SK-N-SH (cell line): ENCODE results near the gene PRKCA. TPM values are rescaled to one million over a fixed set of nuclear protein-coding genes. Genes with fewer than 3 reads are reported as not detected.

Source experiments
- CTCF ChIA-PET: fragments of 300-600, 350-600 bp; formaldehyde crosslinking; extraction: SDS; loops from one replicate; lab custom pipeline; 2021; lab: Yijun Ruan, JAX
- POLR2A ChIA-PET: fragments of 350-600 bp; sonication (Branson Sonifier 250); formaldehyde crosslinking; extraction: SDS; loops from one replicate; lab custom pipeline; 2020; ENCODE audit warnings: antibody characterized with exemption, inconsistent platforms; lab: Yijun Ruan, JAX
- DNase-seq: peaks from one replicate; pipeline ENCODE4 v3.0.0; 2012
- H2AFZ ChIP-seq: fragments of 200-600 bp; sonication (generic); 2 replicates; pipeline ENCODE4 v1.8.1; 2016; ENCODE audit warnings: antibody characterized with exemption, mild to moderate bottlenecking, low read depth
- H3F3A ChIP-seq: fragments of 200-600 bp; sonication (generic); replicated peaks from 2 replicates; pipeline ENCODE3; 2016; ENCODE audit warnings: antibody characterized with exemption, mild to moderate bottlenecking; ENCODE audit not compliant: insufficient read depth
- H3K27ac ChIP-seq, 2 experiments: fragments of 200-500 bp in 1 of 2; fragments of 200-600 bp in 1 of 2; sonication (Bioruptor generic) in 1 of 2; sonication (generic), shearing (Covaris generic) in 1 of 2; 2 replicates each; pipeline versions ENCODE4 v1.5.1 to v1.6.1; 2014 to 2016; ENCODE audit warnings: low read depth in 2 of 2, inconsistent platforms in 1 of 2, low read length in 1 of 2, mild to moderate bottlenecking in 1 of 2, mixed read lengths in 1 of 2
- H3K27me3 ChIP-seq: fragments of 200-600 bp; sonication (generic), shearing (Covaris generic); 2 replicates; pipeline ENCODE4 v1.6.1; 2016; ENCODE audit warnings: mixed run types; ENCODE audit not compliant: insufficient read depth
- H3K36me3 ChIP-seq, 2 experiments: fragments of 200-500 bp in 1 of 2; fragments of 200-600 bp in 1 of 2; sonication (Bioruptor generic) in 1 of 2; sonication (generic) in 1 of 2; replicated peaks in 1 of 2; 2 replicates each; pipeline versions ENCODE3 to v1.5.1; 2014 to 2016; ENCODE audit warnings: low read length in 1 of 2, mild to moderate bottlenecking in 1 of 2; ENCODE audit not compliant: insufficient read depth in 2 of 2, control insufficient read depth in 1 of 2
- H3K4me1 ChIP-seq, 2 experiments: fragments of 200-500 bp in 1 of 2; fragments of 200-600 bp in 1 of 2; sonication (Bioruptor generic) in 1 of 2; sonication (generic), shearing (Covaris generic) in 1 of 2; 2 replicates each; pipeline versions ENCODE4 v1.5.1 to v1.6.1; 2014 to 2016; ENCODE audit warnings: low read depth in 1 of 2, low read length in 1 of 2, mixed run types in 1 of 2; ENCODE audit not compliant: insufficient read depth in 2 of 2, control insufficient read depth in 1 of 2
- H3K4me2 ChIP-seq: fragments of 200-600 bp; sonication (generic), shearing (Covaris generic); 2 replicates; pipeline ENCODE4 v1.6.1; 2017; ENCODE audit warnings: mixed run types
- H3K4me3 ChIP-seq, 2 experiments: fragments of 200-500 bp in 1 of 2; fragments of 200-600 bp in 1 of 2; sonication (Bioruptor generic) in 1 of 2; sonication (generic), shearing (Covaris generic) in 1 of 2; 2 replicates each; pipeline versions ENCODE4 v1.5.1 to v1.8.1; 2014 to 2016; ENCODE audit warnings: low read depth in 2 of 2, inconsistent platforms in 1 of 2, low read length in 1 of 2, mild to moderate bottlenecking in 1 of 2, mixed read lengths in 1 of 2, moderate library complexity in 1 of 2
- H3K79me2 ChIP-seq: fragments of 200-600 bp; sonication (generic); 2 replicates; pipeline ENCODE4 v1.8.1; 2017; ENCODE audit warnings: mild to moderate bottlenecking; ENCODE audit not compliant: insufficient read depth
- H3K9ac ChIP-seq: fragments of 200-600 bp; sonication (generic); 2 replicates; pipeline ENCODE4 v1.6.1; 2017; ENCODE audit warnings: mixed run types
- H3K9me2 ChIP-seq: fragments of 200-600 bp; sonication (generic); 2 replicates; pipeline ENCODE4 v1.6.1; 2017; ENCODE audit warnings: mixed run types
- H3K9me3 ChIP-seq: fragments of 200-600 bp; sonication (generic); 2 replicates; pipeline ENCODE4 v1.6.1; 2017; ENCODE audit warnings: mixed run types, mild to moderate bottlenecking, moderate library complexity
- H4K20me1 ChIP-seq: fragments of 200-600 bp; sonication (generic); 2 replicates; pipeline ENCODE4 v1.6.1; 2017; ENCODE audit warnings: mild to moderate bottlenecking, mixed run types; ENCODE audit not compliant: insufficient read depth
- CTCF ChIP-seq: fragments of 200-600 bp; sonication (generic); IDR thresholded peaks from 2 replicates; pipeline ENCODE4 v1.6.1; 2017; ENCODE audit warnings: antibody characterized with exemption, mild to moderate bottlenecking, moderate library complexity
- EP300 ChIP-seq, 2 experiments: IDR thresholded peaks; 2 replicates each; pipeline versions ENCODE4 v1.4.0 to v1.6.1; 2012; ENCODE audit warnings: borderline replicate concordance in 1 of 2, low read depth in 1 of 2, low read length in 1 of 2
- EZH2phosphoT487 ChIP-seq: fragments of 200-600 bp; sonication (generic); IDR thresholded peaks from 2 replicates; pipeline ENCODE4 v1.6.1; 2017; ENCODE audit warnings: low read depth, mixed run types, mild to moderate bottlenecking, antibody characterized with exemption, moderate library complexity, borderline replicate concordance
- FOXJ3 ChIP-seq: sonication (generic); formaldehyde crosslinking; IDR thresholded peaks from 2 replicates; pipeline ENCODE4 v1.5.1; 2020; ENCODE audit warnings: mild to moderate bottlenecking, missing genetic modification reagents
- GABPA ChIP-seq: IDR thresholded peaks from 2 replicates; pipeline ENCODE4 v1.4.0; 2012; ENCODE audit warnings: low read depth, mild to moderate bottlenecking
- GATA2 ChIP-seq: sonication (generic); formaldehyde crosslinking; IDR thresholded peaks from 2 replicates; pipeline ENCODE4 v1.5.0; 2020; ENCODE audit warnings: mild to moderate bottlenecking, missing genetic modification reagents
- MXI1 ChIP-seq: IDR thresholded peaks from 2 replicates; pipeline ENCODE4 v1.6.1; 2012; ENCODE audit warnings: mild to moderate bottlenecking, low read depth, low read length, improper control_type of control experiment
- NFIC ChIP-seq: IDR thresholded peaks from 2 replicates; pipeline ENCODE4 v1.4.0; 2012; ENCODE audit warnings: borderline replicate concordance
- PBX3 ChIP-seq: IDR thresholded peaks from 2 replicates; pipeline ENCODE4; 2012
- RAD21 ChIP-seq: IDR thresholded peaks from 2 replicates; pipeline ENCODE4 v1.6.1; 2012; ENCODE audit warnings: mild to moderate bottlenecking, low read length
- REST ChIP-seq: IDR thresholded peaks from 2 replicates; pipeline ENCODE4 v1.6.1; 2012; ENCODE audit warnings: mild to moderate bottlenecking, low read depth, low read length, moderate library complexity
- RXRA ChIP-seq: IDR thresholded peaks from 2 replicates; pipeline ENCODE4 v1.4.0; 2012; ENCODE audit warnings: low read depth, mild to moderate bottlenecking, borderline replicate concordance
- SMC3 ChIP-seq: IDR thresholded peaks from 2 replicates; pipeline ENCODE4 v1.6.1; 2012; ENCODE audit warnings: low read depth, low read length, improper control_type of control experiment
- TAF1 ChIP-seq: IDR thresholded peaks from 2 replicates; pipeline ENCODE4 v1.6.1; 2012; ENCODE audit warnings: low read depth, mild to moderate bottlenecking, low read length, moderate library complexity, borderline replicate concordance
- ZBTB33 ChIP-seq: IDR thresholded peaks from 2 replicates; pipeline ENCODE4 v1.4.0; 2012; ENCODE audit warnings: low read depth, borderline replicate concordance
- WGBS: methylation state at CpG from one replicate; pipeline ENCODE4 v1.1.6; 2017; ENCODE audit warnings: low lambda C conversion rate; 5-methylcytosine and 5-hydroxymethylcytosine counted together
- polyA plus RNA-seq, 3 experiments: library from polyadenylated mRNA; depleted of rRNA; stranded (reverse); fragments of >200 nt; gene quantifications; 2 replicates each; pipeline ENCODE4 v1.2.3, GENCODE V29; 2012

The PRKCA gene
- polyA plus RNA-seq, 1 of the 3 experiments (the other 2 are of a cell fraction): 108 TPM

DNA sequence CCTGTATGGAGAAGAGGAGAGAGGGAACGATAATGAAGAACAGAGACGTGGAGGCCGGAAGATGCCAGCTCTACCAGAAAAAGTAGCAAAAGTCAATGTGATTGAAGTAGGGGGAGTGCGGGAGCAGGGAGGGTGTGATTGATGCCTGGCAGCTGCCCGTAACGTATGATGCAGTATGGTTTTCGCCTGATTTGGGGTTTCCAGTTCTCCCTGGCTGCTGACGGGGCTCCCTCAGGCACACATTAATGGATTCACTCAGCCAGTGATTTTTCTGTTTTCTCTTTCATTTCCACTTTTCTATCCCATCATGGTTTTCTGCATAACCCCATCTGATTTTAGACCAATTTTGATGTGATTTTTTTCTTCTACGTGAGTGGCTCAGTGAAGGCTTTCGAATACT is 62.1 kb downstream of the PRKCA start (continued):
- TF ChIP-seq PBX3 (no peak), RXRA (no peak)

- H4K20me1 ChIP-seq: peaks cover 93% of the 10 kb centered on the region
- no peak overlapping the region for H2AFZ ChIP-seq
- TF ChIP-seq FOXJ3 (CRISPR knock-in tag) (no peak), MXI1 (0 out of 2 replicates have a peak, but pooled peaks have one; percentile 7)
- H3K27me3 ChIP-seq: no peaks in the 10 kb centered on the region
- 25% methylated on average over 4 of the region's 4 CpGs for WGBS
- no peak overlapping the region for H3K4me3 ChIP-seq
- CTCF ChIA-PET: interaction anchor here (2.3 kb wide), 1 partner anchor 26 kb away, joined by 8 read pairs; no protein-coding TSS in a partner anchor
- peaks cover 3% of the 10 kb centered on the region for H3F3A ChIP-seq
- DNase-seq: no peak
- peak overlapping the region; percentile 4 for H3K4me2 ChIP-seq
- H3K4me1 ChIP-seq: peaks cover 14 to 35% of the 10 kb centered on the region in 2 experiments
- H3K9me2 ChIP-seq: no peaks in the 10 kb centered on the region
- peak overlapping the region; percentile 5 to 65; a peak in 2 of 4 replicates for H3K27ac ChIP-seq
- H3K79me2 ChIP-seq: peaks cover 97% of the 10 kb centered on the region
- no peak overlapping the region for H3K9ac ChIP-seq
- POLR2A ChIA-PET: interaction anchor here (0.5 kb wide), 1 partner anchor 32 kb away, joined by 3 read pairs; no protein-coding TSS in a partner anchor
- H3K36me3 ChIP-seq: peaks cover 0 to 7% of the 10 kb centered on the region in 2 experiments
- no peaks in the 10 kb centered on the region for H3K9me3 ChIP-seq
Observed at GRCh38 chr17:66364990-66365490, 62.6 kb downstream of the PRKCA start.

DNA sequence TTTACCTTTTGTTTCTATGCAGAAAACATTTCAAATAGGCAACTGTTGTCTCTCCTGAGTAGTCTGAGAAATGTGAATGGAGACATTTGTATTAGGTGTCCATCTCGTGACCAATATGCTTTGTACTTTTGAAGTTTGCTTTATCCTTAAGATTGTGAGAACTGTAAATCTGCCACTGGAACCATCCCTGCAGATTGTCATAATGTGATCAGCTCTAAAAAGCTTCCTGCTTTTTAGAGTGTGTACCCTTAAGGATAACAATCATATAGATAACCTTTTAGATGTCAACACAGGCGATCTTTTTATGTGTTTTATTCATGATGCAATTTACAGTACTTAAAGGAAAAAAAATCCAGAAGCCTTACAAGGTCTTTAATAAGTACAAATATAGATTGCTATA is 63.5 kb downstream of the PRKCA start:
- POLR2A ChIA-PET: no interaction called here
- TF ChIP-seq NFIC (no peak), RXRA (no peak), CTCF (no peak), REST (no peak), TAF1 (no peak), GABPA (no peak), EP300 (IDR thresholded peaks at IDR 0.05; ENCODE audit: borderline replicate concordance in 1 of 2, low read depth in 1 of 2, low read length in 1 of 2) (peak; percentile 16 to 97; a peak in 2 of 4 replicates), MXI1 (0 out of 2 replicates have a peak, but pooled peaks have one; percentile 15), SMC3 (0 out of 2 replicates have a peak, but pooled peaks have one; percentile 10), RAD21 (peak; percentile 6; the same call in 1 of the 2 replicates), GATA2 (CRISPR knock-in tag) (peak; percentile 95), EZH2phosphoT487 (no peak), ZBTB33 (no peak)

More for the DNA sequence above, 63.5 kb downstream of the PRKCA start:
- Histone ChIP-seq H3K79me2 (peaks cover 96% of the 10 kb centered on the region), H3K9ac (no peak overlapping the region), H3K9me2 (no peaks in the 10 kb centered on the region), H4K20me1 (peaks cover 89% of the 10 kb centered on the region), H3K27me3 (no peaks in the 10 kb centered on the region), H3K27ac (peak overlapping the region; percentile 5 to 65; a peak in 3 of 4 replicates), H3K4me3 (no peak overlapping the region), H3K4me1 (peaks cover 14 to 35% of the 10 kb centered on the region in 2 experiments), H3F3A (peaks cover 3% of the 10 kb centered on the region), H2AFZ (no peak overlapping the region), H3K9me3 (no peaks in the 10 kb centered on the region), H3K4me2 (no peak overlapping the region), H3K36me3 (no peaks in the 10 kb centered on the region)
- WGBS: 52% methylated on average over 2 of the region's 2 CpGs
- DNase-seq: no peak
- CTCF ChIA-PET: interaction anchor here (1.2 to 2.3 kb wide), 3 partner anchors 16 to 110 kb away, joined by 3 to 8 read pairs (median 4); no protein-coding TSS in a partner anchor
